Measurements from ENCODE around the gene GOLGA8B.
"Not testable (repeated sequence)": the region's sequence is repeated elsewhere in the genome, so short reads cannot be mapped to it uniquely, and the experiment has no call there.

Gene GOLGA8B

GRCh38 chr15:34583399-34584329 is at the start of gene GOLGA8B:
TSS of gene GOLGA8B (minus strand) at chr15:34583651. CDS start at chr15:34535912, 47,739 bp downstream.
- no peak for DNase-seq

DNA sequence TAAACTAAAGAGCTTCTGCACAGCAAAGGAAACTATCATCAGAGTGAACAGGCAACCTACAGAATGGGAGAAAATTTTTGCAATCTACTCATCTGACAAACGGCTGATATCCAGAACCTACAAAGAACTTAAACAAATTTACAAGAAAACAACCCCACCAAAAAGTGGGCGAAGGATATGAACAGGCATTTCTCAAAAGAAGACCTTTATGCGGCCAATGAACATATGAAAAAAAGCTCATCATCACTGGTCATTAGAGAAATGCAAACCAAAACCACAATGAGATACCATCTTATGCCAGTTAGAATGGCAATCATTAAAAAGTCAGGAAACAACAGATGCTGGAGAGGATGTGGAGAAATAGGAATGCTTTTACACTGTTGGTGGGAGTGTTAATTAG is 49.7 kb upstream of the GOLGA8B start:
- not testable (repeated sequence) for DNase-seq

DNA sequence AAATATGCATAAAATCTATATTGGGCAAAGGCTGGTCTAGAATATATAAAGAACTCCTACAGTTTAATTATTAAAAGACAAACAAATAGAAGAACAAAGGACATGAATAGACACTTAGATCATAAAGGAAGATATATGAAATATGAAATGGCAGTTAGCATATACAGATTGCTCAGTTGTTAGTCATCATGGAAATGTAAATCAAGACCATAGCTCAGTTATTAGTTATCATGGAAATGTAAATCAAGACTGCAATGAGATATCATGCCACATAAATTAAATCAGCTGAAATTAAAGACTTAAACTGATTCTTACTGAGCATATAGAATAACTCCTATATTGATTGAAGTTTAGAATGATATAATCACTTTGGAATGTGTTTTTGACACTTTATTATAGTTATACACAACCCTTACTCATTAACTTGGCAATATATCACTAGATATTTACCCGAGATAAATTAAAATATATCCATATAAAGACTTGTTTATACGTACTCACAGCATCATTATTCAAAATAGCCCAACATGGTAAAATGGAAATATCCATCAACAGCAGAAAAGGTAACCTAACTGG is 45.2 kb upstream of the GOLGA8B start:
- no peak for DNase-seq

DNA sequence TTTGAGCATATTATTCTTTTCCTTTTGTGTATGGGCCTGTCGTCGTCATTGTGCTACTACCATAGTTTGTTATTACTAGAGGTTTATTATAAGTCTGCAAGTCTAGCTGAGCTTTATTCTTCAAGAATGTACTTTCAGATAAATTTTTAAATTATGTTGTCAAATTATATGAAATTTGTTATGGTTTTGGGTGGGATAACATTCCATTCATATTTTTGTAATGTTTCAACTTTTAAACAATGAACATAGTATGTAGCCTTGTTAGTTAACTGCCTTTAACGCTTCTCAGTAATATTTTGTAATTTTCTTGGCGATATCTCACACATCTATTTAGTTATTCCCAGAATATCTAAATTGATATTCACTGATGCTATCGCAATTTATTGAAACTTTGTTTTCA is 41.6 kb upstream of the GOLGA8B start:
- no peak for DNase-seq

- peak; percentile 4 for DNase-seq
Measured at GRCh38 chr15:34621675-34622074, 38.2 kb upstream of the GOLGA8B start.

DNA sequence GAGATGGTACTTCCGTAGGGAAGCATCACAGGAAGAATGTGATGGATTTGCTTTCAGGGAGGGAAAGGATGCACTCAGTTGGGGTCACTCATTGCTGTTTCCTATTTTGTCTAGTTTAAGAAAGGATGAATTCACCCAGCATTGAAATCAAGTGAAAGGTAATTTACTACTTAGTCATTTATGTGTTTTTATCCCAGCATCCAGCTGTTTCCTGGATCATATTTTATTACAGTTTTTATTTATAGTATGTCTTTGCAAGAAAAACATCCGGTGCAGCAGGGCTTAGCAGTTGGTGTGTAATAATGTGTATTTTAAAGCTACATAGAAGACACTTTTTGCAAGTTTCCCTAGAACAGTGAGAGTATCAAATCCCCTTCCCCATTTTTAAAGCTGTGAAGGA is 37.4 kb upstream of the GOLGA8B start:
- no peak for DNase-seq

- DNase-seq: no peak
Measured at GRCh38 chr15:34620142-34620541, 36.7 kb upstream of the GOLGA8B start.

DNA sequence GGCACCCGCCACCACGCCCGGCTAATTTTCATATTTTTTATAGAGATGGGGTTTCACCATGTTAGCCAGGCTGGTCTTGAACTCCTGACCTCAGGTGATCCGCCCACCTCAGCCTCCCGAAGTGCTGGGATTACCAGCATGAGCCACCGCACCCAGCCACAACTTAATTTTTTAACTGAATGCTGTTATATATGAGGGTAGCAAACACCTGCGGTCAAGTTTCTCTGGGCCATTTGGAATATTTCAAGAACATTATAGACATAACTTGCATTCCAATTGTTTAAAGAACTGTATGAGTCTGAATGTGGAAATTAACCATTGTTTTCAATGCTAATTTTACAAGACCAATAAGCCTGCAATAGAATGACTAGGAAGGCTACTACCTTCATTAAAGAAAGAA is 35.7 kb upstream of the GOLGA8B start:
- no peak for DNase-seq

GRCh38 chr15:34618073-34618472 is 34.6 kb upstream of the GOLGA8B start:
- no peak for DNase-seq

- DNase-seq: no peak
Measured at GRCh38 chr15:34616613-34617012, 33.2 kb upstream of the GOLGA8B start.

DNA sequence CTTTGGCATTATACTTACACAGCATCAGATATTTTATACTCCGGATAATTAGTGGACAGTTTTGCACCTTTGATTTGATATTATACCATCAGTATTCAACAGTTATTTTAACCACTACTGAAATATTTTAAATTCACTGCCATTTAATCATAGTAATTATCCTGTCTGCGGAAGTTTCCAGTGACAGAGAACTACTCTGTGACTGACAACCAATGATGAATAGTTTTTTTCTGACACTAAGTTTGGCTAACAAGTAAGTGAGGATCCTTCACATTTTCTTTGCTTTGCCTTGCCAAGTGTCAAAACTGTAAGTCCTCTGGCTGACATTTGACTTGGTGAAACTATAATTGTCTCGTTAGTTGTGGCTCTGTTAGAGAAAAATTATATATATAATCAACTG is 30.5 kb upstream of the GOLGA8B start:
- DNase-seq: no peak

DNA sequence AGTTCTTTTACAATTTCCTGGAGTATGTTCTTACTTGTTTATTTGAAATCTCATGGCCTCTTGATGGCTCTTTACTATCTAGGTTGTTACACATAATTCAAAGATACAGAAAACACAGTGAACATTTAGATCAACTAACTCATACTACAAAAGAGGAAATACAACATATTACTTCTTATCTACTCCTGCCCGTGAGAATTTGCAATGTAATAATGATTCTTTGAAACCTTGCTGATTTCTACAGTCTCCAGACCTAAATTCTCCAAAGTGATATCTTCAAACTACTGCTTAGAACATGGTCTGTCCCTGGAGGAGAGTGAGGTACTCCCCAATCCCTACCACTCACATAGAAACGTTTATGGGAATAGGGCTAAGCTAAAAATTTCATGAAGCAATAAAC is 29.9 kb upstream of the GOLGA8B start:
- DNase-seq: no peak

GRCh38 chr15:34610354-34610753 is 26.9 kb upstream of the GOLGA8B start:
- DNase-seq: peak; percentile 10

DNA sequence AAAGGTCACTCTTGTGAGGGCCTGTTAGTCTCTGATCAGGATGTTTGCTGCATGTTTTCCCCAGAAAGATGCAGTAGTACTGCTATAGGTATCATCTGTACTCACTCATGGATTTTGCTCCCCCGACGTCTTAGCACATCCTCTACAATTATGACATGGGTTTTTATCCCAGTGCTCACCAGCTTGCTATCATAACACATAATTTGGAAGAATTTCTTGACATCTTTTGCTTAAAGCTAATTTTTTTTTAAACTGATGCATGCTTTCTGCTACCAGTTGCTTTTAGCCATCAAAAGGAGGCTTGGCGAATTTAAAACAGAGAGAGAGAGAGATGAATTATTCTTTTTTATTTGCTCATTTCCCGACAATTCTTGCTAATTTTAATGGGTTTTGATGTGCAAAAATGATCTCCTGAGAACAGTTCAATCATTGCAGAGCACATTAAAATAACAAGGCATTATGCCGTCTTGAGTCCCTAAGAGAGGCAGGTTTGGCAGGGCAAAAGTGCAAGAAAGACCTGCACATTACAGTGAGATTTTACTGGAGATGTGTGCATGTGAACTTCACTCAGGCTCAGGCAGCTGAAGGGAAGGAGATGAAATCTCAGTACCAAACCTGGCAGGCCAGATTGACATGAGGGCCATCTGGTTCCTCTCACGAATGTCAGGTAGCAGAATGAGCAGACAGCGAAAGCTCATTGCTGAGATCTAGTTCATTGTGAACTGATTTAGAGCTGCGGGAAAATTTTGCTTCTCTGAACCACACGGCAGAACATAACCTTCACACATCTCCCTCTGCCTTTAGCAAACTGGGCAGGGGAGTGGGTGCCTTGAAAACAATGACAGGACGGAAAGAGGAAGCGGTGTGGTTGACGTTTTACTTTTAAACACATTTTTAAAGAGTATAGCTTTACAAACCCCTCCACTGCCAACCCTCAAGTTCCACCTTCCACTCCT is 25.9 kb upstream of the GOLGA8B start:
- DNase-seq: no peak

- DNase-seq: no peak
Measured at GRCh38 chr15:34608517-34608916, 25.1 kb upstream of the GOLGA8B start.

GRCh38 chr15:34607832-34608231 is 24.4 kb upstream of the GOLGA8B start:
- no peak for DNase-seq

DNA sequence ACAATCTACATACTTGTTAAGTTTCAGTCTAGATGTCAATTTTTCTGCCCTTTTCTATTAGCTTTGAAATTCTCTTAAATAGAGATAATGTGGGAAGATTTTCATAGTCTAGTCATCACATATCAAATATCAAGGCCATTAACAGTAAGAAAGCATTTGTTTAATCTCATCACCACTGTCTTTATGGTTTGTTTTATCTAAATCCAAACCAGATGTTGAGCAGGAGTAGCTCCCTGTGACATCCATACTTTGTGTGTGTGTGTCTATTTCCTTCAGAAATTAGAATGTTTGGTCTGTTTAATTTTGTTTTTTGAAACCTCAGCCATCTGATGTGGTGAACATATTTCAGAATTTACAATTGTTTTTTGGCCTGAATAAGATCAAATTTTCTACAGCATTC is 23.1 kb upstream of the GOLGA8B start:
- DNase-seq: no peak

- no peak for DNase-seq
Measured at GRCh38 chr15:34606131-34606530, 22.7 kb upstream of the GOLGA8B start.

GRCh38 chr15:34603095-34603494 is 19.6 kb upstream of the GOLGA8B start:
- no peak for DNase-seq

- DNase-seq: no peak
Measured at GRCh38 chr15:34600923-34601322, 17.5 kb upstream of the GOLGA8B start.

DNA sequence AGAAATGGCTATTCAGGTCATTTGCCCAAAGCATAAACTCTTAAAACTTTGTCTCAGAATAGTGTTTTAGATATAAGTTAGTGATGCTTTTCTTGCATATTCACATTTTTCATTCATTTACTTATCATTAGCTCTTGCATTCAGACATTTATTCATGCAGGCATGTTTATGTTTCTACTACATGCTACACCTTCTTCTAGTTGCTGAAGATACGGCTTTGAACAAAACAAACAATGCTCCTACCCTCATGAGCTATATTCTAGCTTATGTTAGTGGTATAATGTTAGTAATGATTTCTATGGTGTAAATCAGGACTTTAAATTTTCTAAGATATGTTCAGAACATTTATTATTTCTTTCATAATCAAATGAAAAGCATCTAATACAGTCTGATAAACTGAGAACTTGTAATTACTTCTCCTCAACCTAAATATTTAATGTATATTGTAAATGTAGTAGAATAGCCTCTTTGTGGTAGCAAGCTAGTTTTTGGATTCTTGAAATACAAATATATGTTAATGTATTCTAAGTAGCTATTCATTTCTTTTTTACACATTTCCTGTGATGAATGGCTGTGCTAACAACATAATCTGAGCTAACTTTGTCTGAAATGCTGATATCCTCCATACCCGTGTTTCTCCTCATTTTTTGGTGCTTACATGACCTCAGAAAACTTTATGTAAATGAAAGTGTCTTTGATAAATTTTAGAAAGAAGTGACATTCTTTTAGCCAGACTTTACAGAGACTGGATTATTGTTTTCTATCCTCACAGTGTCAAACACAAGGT is 15.5 kb upstream of the GOLGA8B start:
- DNase-seq: no peak

DNA sequence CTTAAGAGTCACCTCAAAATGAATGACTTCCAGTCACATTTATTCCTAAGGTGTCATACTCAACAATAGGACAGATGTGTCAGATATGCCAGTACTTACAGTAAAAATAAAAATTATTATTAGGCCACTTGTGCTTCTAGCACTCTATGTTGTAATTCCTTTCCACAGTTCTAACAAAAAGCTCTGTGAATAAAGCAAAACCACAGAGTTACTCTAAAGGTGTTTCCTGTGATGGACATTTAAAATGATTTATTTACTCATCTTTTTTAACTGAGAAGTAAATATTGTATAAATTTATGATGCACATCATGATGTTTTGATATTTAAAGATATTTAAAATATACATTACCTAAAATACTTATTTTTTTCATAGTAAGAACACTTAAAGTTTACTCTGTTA is 13.9 kb upstream of the GOLGA8B start:
- no peak for DNase-seq

Data from DMS 273 treated with DMSO at 0.1 percent for 48 hours (cell line).